NCI-H345 (cell line): ENCODE measurements around the gene RAB11FIP4.
A peak's percentile ranks its signal among the peaks of the same experiment; 100 is the strongest.

Experiments used
- DNase-seq: peaks from one replicate; lab custom pipeline; 2025; lab: John Stamatoyannopoulos, UW

The RAB11FIP4 gene

DNA sequence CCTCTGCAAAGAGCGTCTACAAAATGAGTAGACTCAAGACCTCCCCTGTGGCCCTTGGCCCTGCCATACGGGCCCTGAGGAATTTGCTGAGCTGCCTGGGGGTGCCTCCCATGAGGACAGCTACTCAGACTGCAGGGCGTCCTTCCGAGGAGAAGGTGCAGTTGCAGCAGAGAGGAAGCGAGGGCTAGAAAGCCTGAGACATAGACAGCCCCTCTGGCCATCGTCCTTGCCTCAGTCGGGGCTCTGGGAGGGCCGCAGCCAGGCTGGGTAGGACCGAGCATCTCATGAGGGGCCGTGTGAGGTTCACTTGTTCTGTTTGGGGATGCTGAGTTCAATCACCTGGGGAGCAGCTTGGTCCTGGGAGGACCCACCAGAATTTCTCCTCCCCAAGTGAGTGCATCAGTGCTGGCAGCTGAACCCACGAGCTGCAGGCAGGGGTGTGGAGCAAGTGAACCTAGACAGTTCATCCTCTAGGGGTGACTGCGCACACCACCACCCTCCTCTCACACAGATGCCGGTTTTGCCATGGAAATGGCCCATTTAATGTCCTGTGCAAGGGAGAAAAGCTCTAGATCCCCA, 20.3 kb downstream of the RAB11FIP4 start:
- DNase-seq: no peak

DNA sequence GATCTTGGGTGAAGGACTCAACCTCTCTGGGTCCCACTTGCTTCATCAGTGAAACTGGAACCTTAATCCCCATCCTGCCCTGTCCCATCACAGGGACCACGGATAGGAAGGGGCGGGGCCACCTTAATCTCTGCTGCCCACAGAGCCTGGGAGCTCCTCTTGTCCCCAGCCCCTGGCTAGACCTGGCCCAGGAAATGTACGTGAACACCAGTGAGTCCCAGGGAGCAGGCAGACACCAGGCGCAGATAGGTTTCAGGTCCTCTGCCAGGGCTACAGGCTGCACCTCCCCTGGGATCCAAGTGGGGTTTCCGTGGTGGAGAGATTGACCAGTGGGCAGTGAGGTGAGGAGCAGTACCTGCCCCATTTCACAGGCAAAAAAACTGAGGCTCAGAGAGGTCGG, 21.0 kb downstream of the RAB11FIP4 start:
- no peak for DNase-seq

DNA sequence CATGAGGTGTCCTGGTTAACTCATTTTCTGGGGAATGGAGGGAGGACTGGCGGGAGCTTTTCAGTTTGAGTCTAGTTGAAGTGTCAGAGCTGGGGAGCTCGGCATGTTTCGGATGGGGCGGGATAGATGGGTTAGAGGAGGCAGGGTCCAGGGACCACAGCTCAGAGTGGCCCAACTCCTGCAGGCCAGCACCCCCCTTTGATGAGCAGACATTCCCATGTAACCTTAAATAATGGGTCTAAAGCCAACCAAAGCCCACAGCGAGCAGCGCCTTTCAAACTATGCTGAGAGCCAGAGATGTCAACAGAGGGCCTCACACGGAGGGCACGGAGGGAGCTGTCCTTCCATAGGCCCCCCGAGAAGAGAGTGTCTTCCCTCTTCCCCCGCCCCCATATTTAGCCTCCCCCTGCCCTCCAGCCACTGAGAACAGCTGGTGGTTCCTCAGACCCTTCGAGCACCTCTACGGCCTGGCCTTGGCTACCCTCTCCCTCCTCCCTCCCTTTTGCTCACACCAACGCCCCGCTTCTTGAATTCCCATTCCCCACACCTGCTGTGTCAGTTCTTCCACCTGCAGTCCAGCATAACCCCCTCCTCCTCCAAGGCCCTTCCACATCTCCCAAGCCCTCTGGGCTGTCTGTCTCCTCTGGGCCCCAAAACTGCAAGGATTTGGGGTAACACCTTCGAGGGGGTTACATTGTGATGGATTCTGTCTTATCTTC, 21.8 kb downstream of the RAB11FIP4 start:
- no peak for DNase-seq

DNA sequence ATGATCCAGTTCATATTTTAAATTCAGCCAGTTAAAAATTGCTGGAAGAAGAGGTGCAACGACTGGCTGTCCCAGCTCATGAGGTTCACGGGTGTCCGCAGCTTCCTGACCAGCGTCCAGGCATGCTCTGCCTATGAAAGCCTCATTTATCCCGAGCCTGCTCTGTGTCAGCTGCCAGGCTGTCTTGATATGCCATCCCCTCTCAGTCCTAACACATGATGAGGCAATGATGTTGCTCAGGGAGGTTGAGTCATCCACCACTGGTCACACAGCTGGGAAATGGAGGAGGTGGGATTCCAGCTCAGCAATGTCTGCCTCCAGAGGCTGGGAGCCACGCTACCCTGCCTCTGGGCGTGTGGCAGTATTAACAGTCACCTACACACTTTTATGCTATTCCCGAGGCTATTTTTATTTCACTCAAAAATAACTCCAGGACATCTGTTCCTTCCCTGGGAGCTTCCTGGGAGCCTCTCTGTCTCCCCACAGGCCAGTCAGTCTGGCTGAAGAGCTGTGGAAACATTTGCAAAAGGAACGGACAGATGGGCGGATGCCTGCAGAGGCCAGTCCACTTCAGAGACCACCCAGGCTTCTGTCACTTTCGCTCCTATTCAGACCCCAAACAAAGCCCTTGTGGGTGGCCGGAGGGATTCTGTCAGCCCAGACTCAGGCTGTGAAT, 22.5 kb downstream of the RAB11FIP4 start:
- no peak for DNase-seq

DNA sequence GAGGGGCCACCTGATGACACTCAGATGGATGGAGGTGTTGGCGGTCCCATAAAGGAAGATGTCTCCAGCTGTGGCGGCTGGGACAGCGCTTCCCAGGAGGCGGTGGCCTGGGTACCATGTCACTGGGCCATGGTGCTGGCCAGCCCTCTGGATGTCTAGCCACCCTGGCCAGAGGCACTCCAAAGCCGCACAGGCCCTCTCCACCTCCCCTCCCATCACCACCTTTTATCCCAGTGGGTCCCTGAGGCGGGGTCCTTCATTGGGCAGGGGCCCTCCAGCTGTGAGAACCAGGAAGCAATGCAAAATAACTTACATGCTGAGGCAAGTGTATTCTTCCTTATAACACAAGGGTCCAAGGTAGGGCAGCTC, 23.1 kb downstream of the RAB11FIP4 start:
- DNase-seq: no peak

DNA sequence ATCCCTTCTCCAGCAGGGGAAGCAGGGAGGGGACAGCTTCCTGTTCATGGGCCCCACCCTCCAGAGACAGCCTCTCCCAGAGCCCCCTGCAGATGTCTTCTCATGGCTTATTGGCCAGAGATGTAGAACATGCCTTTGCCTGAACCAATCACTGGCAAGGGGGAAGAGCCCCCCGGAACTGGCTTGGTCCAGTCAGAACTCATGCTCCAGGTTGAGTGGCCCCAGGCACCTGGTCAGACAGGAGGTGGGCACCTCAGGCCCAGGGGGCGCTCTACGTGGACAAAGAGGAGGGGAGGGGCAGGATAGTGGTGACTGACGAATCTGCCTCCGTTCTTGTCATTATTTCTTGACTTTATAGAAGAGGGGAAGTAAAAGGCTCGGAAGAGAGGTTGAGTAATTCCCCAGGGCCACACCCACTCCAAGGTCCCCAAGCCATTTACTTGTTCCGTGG, 23.6 kb downstream of the RAB11FIP4 start:
- DNase-seq: no peak

DNA sequence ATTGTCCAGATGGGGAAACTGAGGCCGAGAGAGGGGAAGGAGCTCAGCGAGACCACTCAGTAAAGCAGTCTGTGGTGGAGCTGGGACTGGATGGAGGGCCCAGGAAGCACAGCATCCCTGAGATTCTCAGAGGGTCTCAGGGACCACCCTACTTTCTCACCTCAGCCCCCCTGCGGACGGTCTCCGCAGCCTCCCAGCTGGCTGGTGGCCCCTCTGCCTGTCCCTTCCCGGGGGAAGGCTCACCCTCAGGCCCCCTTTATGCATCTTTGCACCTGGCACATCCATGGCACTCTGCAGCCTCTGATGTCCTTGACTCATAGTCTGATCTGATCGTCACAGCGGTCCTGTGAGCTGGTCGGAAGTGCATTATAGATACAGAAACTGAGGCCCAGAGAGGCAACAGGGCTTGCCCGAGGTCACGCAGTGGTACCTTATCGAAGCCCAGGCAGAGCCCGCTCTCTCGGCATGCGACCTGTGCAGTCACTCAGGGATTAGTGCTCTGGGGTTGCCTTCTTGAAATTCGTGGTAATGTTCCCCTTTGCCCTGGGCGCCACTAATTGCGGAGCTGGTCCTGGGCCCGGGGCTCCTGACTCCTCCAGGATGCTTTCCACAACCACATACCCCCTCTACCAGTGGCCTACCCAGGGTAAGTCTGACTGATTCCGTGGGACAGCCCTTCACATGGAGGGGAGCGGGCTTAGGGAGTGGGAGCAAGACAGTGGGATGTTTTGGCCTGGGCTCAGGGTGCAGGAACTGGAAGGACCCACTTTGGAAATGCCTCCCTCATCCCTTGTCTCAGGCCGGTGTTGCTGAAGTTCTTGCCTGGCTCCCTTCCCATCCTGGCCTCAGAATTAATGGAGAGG, 24.4 kb downstream of the RAB11FIP4 start:
- no peak for DNase-seq

DNA sequence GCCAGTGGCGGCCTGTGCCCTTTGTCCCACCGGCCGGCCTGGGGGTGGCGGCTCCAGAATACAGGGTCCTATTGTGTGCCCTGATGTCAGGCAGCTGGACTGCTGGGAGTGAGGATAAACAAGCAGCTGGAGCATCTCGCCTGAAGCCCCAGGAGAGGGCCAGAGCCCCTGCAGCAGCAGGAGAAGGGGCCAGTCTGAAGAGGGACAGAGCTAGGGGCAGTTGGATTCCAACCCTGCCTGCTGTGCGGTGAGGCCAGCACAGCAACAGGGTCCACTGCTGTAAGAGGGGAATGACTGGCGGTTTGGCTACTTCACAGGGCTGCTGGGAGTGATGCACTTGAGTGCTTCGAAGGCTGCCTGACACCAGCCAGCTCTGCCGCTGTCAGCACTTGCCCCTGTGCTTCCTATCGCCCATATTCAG, 25.0 kb downstream of the RAB11FIP4 start:
- no peak for DNase-seq

DNA sequence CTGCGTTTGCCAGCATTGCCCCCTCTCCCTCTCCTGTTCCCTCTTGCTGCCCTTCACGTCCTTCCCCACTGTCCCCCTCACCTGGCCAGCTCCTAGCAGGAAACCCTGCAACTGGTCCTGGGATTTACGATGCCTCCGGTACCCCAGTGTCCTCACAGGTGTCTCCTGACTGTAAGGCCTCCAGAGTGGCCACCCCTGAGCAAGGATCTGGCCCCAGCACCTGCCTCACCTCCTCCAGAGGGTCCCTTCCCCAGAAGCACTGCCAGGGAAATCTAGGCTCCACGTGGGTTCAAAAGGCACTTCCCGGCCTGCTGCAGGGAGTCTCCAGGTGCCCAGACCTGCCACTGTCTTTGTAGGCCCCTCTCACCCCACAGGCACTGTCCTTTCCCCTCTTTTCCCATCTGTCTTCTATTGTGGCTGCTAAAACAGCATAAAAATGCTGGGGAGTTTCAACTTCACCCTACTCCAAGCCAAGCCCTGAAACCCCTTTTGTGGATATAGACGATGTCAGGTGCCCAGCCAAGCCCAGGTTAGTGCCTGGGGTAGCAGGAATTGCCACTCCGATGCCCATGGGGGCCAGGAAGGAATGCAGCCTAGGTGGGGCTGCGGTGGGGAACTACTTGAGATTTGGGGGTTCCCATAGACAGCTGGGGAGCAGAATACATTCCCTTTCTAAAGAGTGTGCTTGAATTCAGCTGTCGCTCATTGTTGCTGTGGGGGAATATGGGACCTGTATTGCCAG, 25.7 kb downstream of the RAB11FIP4 start:
- no peak for DNase-seq

DNA sequence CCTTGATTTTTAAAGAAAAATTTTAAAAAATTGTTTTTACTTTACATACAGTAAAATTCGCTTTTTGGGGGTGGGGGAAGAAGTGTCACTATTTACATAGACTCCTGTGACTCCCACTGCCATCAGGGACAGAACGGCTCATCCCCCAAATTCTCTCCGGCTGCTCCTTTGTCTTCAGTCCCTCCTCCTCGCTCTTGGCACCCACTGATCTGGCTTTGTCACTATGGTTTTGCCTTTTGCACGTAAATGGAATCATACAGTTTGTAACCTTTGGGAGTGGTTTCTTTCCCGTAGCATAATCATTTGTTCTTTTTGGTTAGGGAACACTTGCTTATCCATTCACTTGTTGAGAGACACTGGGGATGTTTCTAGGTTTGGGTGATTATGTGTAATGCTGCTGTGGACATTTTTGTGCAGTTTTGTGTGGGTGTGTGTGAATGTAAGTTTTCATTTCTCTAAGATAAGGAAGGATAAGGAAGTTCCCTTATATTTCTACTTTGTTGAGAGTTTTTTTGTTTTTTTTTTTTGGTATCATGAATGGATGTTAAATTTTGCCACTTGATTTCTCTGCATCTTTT, 27.4 kb downstream of the RAB11FIP4 start:
- no peak for DNase-seq

DNA sequence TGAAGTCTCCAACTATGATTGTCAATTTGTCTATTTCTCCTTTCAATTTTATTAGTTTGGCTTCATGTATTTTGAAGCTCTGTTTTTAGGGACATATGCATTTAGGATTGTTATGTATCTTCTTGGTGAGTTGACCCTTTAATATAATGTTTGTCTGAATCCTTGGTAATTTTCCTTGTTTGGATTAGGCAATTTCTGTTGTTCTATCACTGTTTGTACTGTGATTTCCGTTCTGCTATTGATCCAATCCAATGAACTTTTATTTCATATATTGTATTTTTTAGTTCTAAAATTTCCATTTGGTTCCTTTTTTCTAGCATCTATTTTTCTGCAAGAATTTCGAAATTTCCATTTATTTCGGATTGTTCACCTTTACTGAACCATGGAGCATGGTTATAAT, 31.0 kb downstream of the RAB11FIP4 start:
- no peak for DNase-seq

DNA sequence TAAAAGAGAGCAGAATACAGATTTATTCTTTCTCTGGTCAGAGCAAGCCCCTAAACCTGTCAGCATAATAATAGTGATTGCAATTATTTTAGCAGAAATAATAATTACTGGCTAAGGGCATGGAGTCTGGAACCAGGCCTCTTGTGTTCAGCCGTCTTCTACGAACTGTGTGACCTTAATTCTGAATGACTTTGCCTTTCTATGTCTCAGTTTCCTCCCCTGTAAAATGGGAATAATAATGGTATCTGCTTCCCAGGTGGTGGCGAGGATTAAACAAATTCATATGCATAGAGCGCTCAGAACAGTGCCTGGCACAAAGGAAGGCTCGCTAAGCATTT, 33.4 kb downstream of the RAB11FIP4 start:
- no peak for DNase-seq

DNA sequence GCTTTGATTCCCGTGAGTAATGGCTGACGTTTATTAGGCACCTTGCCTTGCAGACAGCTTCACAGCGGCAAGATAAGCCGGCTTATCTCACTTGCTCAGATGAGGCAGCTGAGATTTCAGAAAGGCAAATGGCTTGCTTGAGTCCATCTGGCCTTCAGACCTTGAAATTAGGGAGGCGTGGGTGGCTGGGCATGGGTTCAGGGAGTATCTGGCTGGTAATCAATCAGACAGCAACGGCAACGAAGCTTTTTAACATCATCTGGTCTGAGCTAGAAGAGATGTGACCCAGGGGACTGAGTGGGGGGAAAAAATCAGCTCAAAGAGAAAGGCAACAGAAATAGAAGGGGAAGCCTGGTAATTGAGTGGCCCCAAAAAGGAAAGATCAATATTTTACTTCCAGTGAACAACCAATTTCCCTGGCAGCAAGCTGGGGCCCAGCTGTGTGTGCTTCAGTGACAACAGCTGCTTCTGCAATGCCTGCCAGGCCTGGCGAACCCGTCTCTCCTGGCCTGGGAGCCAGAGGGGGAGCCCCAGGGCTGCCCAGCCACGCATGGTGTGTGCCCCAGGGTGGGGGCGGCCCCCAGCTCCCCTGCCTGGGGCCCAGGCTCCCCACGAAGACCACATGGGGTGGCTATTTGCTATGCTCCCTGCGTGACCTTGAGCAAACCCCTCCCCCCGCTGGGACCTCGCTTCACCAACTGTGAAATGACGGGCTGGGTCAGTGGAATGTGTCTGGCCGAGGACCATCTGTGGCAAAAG, 34.0 kb downstream of the RAB11FIP4 start:
- peak; percentile 24 for DNase-seq

DNA sequence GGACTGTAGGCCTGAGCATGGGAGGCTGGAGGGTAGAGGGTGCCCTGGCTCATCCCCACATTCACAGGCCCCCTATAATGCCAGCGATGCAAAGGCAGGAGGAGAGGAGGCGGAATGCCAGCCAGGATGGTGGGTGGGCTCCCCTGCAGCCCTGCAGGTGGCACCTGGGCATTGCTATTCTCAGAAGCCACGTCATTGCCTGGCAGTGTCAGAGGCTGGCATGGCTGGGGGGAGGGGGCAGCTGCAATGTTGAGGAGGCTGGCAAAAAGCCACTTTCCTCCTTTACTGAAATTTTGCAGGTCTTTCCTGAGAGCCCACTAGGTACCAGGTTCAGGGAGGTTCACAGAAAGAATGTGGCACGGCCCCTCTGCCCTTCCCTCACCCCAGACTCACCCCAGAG, 36.2 kb downstream of the RAB11FIP4 start:
- no peak for DNase-seq

DNA sequence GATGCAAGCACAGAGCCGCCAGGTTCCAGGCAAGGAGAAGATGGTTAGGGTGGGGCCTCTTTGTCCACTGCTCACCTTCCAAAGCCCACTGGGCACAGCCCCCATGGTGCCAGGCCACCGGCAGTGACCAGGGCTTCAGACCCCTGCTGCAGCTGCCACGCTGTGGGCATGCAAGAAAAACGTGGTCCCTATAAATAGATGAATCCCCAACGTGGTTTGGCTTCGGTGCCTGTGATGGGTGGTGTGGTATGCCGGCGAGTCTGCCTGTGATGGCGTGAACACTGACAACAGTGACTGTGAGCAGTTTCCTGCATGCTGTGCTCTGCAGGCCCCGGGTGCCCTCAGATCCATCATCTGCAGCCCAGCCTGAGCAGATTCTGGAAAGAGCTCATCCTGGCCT, 36.6 kb downstream of the RAB11FIP4 start:
- DNase-seq: no peak

DNA sequence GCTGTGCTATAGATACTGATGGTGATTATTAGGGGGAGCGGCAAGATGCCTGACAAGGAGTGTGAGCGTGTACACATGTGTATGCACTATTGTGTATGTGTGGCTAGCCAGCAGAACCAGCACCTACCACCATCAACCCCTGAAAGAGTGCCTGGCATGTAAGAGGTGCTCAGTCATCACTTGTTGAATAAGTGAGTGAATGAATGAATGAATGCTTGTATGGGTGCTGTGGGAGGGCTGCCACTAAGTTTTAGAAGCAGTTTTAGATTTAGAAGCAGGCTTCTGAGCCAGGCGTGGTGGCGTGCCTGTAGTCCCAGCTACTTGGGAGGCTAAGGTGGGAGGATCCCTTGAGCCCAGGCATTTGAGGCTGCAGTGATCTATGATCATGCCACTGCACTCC, 37.0 kb downstream of the RAB11FIP4 start:
- no peak for DNase-seq

DNA sequence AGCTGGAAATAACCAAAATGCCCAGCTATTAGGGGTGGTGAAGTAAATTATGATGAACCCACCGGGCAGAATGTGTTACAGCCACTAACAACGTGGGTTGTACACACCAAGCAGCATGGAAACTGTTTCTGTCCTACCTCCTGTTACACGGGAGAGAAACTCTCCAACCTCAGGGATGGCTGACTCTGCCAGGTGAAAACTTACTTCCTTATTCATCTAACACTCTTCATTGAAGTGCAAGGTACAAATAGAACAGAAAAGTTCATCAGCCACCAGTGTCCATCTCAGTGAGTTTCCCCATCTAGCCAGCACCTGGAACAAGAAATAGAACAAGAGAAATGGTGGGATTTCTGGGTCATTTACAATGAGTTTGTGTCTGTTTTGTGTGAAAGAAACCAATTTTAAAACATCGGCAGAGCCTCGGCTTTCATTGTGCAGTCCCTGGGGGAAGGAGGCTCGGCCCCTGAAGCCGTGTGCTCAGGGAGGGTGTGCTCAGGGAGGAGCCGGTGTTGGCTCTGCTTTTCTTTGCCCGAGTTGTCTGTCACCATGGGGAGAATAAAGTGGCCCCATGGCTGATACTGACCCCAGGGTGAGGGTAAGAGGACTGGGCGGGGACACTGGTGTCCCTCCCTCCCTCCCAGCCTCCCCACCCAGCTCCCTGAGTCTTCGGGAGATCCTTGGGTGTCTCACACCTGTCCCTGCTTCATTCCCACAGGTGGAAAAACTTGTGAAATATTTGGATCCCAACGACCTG, 39.8 kb downstream of the RAB11FIP4 start:
- DNase-seq: no peak

DNA sequence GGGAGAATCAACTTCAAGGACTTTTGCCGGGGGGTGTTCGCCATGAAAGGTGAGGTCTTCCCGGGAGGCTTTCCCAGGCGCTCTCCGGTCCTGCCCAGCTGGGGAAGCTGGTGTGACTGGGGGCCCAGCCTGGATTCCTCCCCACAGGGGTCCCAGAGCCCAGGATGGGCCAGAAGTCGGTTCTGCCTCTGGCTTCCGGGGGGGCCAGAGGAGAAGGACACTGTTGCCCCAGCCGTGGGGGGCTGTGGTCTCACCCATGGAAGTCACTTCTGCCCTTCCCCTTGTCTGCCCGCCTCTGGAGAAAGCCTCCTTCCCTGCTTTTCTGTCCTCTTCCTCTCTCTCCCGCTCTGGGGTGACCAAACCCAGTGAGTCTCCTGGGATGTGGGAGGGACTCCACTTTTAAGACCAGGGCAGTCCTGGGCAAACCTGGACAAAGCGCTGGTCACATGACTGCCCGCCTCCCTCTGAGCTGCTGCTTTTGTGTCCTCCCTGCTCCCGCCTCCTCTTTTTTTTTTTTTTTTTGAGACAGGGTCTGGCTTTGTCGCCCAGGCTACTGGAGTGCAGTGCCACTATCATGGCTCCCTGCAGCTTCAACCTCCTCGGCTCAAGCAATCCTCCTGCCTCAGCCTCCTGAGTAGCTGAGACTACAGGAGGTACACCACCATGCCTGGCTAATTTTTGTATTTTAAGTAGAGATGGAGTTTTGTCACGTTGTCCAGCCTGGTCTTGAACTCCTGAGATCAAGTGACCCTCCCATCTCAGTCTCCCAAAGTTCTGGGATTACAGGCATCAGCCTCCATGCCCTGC, 40.6 kb downstream of the RAB11FIP4 start:
- DNase-seq: no peak

DNA sequence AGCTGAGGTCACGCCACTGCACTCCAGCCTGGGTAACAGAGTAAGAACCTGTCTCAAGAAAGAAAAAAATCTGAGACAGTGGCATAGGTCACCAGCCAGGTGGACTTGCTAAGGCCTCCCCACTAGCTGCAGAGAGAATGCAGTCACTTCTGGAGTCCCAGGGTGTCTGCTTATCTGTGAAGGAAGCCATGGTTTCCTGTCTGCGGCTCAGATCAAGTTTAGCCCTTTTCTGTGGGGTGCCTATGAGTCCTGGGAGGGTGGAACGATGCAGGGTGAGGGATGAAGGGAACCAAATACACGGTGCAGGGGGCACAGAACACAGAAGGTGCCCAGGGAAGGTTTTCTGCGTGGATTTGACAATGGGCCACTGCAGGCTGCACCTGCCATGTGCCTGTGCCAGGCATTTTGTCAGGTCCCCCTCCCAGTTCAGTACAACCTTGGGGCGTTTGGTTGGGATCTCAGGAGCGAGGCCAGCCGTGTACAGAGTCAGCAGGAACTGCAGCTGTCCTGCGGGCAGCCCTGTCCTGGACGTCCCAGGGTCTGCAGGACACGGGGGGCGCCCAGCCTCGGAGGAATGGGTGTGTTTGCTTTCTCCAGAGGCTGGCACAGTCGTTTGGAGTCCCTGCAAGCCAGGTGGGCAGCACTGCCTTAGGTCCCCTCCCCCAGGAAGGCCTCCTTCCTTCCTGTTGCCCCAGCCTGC, 41.8 kb downstream of the RAB11FIP4 start:
- DNase-seq: no peak
